Liver (tissue), 3 donors: ENCODE results near the gene RPS19BP1.

ENCODE experiments used
- FOXA2 ChIP-seq: IDR thresholded peaks from 2 replicates; pipeline ENCODE4 v1.6.1; 2016; ENCODE audit warnings: antibody characterized with exemption
- TAF1 ChIP-seq: conservative IDR thresholded peaks from 2 replicates; pipeline ENCODE4 v1.6.1; 2016; ENCODE audit warnings: antibody characterized with exemption, mild to moderate bottlenecking
- YY1 ChIP-seq: IDR thresholded peaks from 2 replicates; pipeline ENCODE4 v1.6.1; 2016; ENCODE audit warnings: antibody characterized with exemption, mild to moderate bottlenecking
- TF ChIP-seq, protein P1 (sequence below): fragments of 150-350 bp; IDR thresholded peaks from 2 replicates; pipeline ENCODE4 v1.5.1; 2017; ENCODE audit warnings: improper control_type of control experiment, low read depth, low read length; ENCODE audit not compliant: missing input control
- TF ChIP-seq, protein P2 (sequence below): IDR thresholded peaks from 2 replicates; pipeline ENCODE4 v1.6.1; 2016; ENCODE audit warnings: antibody characterized with exemption, mild to moderate bottlenecking
- donor health status: healthy.
- donor health status: healthy.

DNA sequence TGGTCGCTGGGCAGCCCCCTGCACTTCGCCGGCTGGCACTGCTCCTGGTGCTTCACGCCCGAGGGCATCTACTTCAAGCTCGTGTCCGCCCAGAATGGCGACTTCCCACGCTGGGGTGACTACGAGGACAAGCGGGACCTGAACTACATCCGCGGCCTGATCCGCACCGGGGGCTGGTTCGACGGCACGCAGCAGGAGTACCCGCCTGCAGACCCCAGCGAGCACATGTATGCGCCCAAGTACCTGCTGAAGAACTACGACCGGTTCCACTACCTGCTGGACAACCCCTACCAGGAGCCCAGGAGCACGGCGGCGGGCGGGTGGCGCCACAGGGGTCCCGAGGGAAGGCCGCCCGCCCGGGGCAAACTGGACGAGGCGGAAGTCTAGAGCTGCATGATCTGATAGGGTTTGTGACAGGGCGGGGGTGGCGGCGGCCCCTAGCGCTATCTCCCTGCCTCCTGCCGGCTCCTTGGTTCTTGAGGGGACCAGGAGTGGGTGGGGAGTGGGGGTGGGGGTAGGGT lies 43.9 kb downstream of the RPS19BP1 start:
- TF ChIP-seq TAF1 (no peak), YY1 (no peak), FOXA2 (no peak)
- TF ChIP-seq, protein P1, sequence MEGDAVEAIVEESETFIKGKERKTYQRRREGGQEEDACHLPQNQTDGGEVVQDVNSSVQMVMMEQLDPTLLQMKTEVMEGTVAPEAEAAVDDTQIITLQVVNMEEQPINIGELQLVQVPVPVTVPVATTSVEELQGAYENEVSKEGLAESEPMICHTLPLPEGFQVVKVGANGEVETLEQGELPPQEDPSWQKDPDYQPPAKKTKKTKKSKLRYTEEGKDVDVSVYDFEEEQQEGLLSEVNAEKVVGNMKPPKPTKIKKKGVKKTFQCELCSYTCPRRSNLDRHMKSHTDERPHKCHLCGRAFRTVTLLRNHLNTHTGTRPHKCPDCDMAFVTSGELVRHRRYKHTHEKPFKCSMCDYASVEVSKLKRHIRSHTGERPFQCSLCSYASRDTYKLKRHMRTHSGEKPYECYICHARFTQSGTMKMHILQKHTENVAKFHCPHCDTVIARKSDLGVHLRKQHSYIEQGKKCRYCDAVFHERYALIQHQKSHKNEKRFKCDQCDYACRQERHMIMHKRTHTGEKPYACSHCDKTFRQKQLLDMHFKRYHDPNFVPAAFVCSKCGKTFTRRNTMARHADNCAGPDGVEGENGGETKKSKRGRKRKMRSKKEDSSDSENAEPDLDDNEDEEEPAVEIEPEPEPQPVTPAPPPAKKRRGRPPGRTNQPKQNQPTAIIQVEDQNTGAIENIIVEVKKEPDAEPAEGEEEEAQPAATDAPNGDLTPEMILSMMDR: no peak
- TF ChIP-seq, protein P2, sequence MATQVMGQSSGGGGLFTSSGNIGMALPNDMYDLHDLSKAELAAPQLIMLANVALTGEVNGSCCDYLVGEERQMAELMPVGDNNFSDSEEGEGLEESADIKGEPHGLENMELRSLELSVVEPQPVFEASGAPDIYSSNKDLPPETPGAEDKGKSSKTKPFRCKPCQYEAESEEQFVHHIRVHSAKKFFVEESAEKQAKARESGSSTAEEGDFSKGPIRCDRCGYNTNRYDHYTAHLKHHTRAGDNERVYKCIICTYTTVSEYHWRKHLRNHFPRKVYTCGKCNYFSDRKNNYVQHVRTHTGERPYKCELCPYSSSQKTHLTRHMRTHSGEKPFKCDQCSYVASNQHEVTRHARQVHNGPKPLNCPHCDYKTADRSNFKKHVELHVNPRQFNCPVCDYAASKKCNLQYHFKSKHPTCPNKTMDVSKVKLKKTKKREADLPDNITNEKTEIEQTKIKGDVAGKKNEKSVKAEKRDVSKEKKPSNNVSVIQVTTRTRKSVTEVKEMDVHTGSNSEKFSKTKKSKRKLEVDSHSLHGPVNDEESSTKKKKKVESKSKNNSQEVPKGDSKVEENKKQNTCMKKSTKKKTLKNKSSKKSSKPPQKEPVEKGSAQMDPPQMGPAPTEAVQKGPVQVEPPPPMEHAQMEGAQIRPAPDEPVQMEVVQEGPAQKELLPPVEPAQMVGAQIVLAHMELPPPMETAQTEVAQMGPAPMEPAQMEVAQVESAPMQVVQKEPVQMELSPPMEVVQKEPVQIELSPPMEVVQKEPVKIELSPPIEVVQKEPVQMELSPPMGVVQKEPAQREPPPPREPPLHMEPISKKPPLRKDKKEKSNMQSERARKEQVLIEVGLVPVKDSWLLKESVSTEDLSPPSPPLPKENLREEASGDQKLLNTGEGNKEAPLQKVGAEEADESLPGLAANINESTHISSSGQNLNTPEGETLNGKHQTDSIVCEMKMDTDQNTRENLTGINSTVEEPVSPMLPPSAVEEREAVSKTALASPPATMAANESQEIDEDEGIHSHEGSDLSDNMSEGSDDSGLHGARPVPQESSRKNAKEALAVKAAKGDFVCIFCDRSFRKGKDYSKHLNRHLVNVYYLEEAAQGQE: no peak
